Endothelial cell (in vitro differentiated cells): ENCODE measurements around the gene KCNA10. TPM values are rescaled to one million over a fixed set of nuclear protein-coding genes. Genes with fewer than 3 reads are reported as not detected.

Experiments used
- DNase-seq: peaks from one replicate; pipeline ENCODE4 v3.0.0; 2021; ENCODE audit warnings: low spot score
- H3K27ac Mint-ChIP-seq: one replicate; pipeline ENCODE4 v1.8.0; 2021; ENCODE audit warnings: mixed read lengths, inconsistent platforms; ENCODE audit not compliant: unreplicated experiment
- H3K27me3 Mint-ChIP-seq: one replicate; pipeline ENCODE4 v1.8.0; 2021; ENCODE audit warnings: mild to moderate bottlenecking, moderate library complexity, mixed read lengths, inconsistent platforms; ENCODE audit not compliant: unreplicated experiment
- H3K36me3 Mint-ChIP-seq: one replicate; pipeline ENCODE4 v1.8.0; 2021; ENCODE audit warnings: mild to moderate bottlenecking, low read depth, mixed read lengths, inconsistent platforms; ENCODE audit not compliant: unreplicated experiment
- H3K4me1 Mint-ChIP-seq: one replicate; pipeline ENCODE4 v1.8.0; 2021; ENCODE audit warnings: mild to moderate bottlenecking, mixed read lengths, inconsistent platforms; ENCODE audit not compliant: unreplicated experiment
- H3K4me3 Mint-ChIP-seq: one replicate; pipeline ENCODE4 v1.8.0; 2021; ENCODE audit warnings: mild to moderate bottlenecking, mixed read lengths, inconsistent platforms; ENCODE audit not compliant: unreplicated experiment
- H3K9me3 Mint-ChIP-seq: one replicate; pipeline ENCODE4 v1.8.0; 2021; ENCODE audit warnings: mixed read lengths, inconsistent platforms; ENCODE audit not compliant: unreplicated experiment
- total RNA-seq: library from RNA; stranded (reverse); fragmentation: NEBNext Ultra II Directional; extraction: Animal tissue kit (Norgen Biotek cat#: 25700); gene quantifications from one replicate; pipeline ENCODE4 v1.2.1, GENCODE V29; 2021; ENCODE audit not compliant: unreplicated experiment
- TF ChIP-seq, protein P1 (sequence below): fragments of 200-600 bp; sonication (generic); IDR thresholded peaks from one replicate; pipeline ENCODE4 v1.5.0; 2021; ENCODE audit warnings: antibody characterized with exemption; ENCODE audit not compliant: unreplicated experiment

Gene KCNA10
- total RNA-seq, 1 donor from 2014 or later, result not detected

GRCh38 chr1:110538921-110539320, 19.9 kb upstream of the KCNA10 start:
- Mint-ChIP-seq H3K27me3 (peaks cover 8% of the 10 kb centered on the region), H3K36me3 (no peaks in the 10 kb centered on the region), H3K4me1 (peaks cover 26% of the 10 kb centered on the region), H3K4me3 (no peak overlapping the region), H3K9me3 (no peaks in the 10 kb centered on the region), H3K27ac (no peak overlapping the region)
- TF ChIP-seq, protein P1, sequence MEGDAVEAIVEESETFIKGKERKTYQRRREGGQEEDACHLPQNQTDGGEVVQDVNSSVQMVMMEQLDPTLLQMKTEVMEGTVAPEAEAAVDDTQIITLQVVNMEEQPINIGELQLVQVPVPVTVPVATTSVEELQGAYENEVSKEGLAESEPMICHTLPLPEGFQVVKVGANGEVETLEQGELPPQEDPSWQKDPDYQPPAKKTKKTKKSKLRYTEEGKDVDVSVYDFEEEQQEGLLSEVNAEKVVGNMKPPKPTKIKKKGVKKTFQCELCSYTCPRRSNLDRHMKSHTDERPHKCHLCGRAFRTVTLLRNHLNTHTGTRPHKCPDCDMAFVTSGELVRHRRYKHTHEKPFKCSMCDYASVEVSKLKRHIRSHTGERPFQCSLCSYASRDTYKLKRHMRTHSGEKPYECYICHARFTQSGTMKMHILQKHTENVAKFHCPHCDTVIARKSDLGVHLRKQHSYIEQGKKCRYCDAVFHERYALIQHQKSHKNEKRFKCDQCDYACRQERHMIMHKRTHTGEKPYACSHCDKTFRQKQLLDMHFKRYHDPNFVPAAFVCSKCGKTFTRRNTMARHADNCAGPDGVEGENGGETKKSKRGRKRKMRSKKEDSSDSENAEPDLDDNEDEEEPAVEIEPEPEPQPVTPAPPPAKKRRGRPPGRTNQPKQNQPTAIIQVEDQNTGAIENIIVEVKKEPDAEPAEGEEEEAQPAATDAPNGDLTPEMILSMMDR, result no peak
- DNase-seq, result no peak

DNA sequence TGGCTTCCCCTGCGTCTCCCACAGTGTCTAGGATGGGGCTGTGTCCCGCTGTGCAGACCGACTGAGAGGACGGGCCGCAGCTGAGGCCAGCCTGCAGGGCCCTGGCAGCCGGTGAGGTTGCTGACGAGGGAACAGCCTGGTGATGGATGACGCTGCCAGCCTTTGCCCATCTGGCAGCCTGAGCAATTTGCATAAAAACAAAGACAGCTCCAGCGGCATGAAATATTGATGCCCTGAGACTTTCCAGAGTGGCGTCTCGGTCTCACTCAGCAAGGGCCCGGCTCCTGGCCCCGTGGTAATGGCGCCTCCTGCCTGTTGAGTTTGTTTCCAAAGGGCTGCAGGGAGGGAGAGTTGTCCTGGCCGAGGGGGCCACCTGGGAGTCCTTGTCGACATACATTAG, 19.1 kb upstream of the KCNA10 start:
- Mint-ChIP-seq H3K27ac (no peak overlapping the region), H3K27me3 (peaks cover 8% of the 10 kb centered on the region), H3K36me3 (no peaks in the 10 kb centered on the region), H3K4me1 (peaks cover 30% of the 10 kb centered on the region), H3K9me3 (no peaks in the 10 kb centered on the region), H3K4me3 (no peak overlapping the region)
- no peak for DNase-seq
- TF ChIP-seq, protein P1, result no peak

DNA sequence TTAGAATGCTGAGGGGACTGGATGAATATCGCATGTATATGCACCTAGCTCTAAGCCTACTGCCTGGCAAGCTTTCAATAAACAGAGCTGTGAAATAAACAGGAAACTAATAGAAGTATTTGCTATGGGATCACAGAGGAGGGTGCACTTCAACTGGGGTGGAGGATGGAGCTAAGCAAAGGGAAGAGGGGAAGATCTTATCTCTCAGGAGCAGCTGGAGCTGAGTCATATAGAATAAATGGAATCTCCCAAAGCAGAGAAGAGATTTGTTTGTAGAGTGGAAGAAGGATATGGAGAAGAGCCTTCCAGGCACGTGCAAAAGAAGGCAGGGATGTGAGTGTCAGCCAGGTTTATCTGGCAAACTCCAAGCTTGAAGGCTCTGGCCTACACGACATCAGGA, 17.0 kb upstream of the KCNA10 start:
- DNase-seq, result no peak
- Mint-ChIP-seq H3K36me3 (no peaks in the 10 kb centered on the region), H3K27me3 (peaks cover 8% of the 10 kb centered on the region), H3K4me3 (peak overlapping the region; percentile 5), H3K4me1 (peaks cover 30% of the 10 kb centered on the region), H3K9me3 (no peaks in the 10 kb centered on the region), H3K27ac (no peak overlapping the region)
- TF ChIP-seq, protein P1, result no peak

DNA sequence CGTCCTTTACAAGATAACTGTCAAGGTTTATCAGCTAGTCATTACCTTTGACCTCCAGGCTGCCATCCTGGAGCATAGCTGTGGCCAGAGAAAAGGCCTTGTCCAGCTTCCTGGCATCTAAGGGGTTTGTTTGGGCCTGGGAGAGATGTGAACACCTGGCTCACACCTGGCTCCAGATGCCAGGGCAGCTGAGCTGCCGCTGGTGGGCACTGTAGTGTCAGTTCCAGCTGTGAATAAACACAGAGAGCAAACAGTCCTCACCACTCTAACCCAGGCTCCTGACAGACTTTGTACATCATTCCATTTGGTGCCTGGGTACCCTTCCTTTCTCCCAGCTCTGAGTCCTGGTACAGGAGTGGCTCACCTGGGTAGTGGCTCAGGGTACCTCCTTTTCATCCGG, 14.3 kb upstream of the KCNA10 start:
- Mint-ChIP-seq H3K36me3 (no peaks in the 10 kb centered on the region), H3K9me3 (no peaks in the 10 kb centered on the region), H3K27ac (no peak overlapping the region), H3K4me1 (peaks cover 38% of the 10 kb centered on the region), H3K27me3 (peaks cover 11% of the 10 kb centered on the region), H3K4me3 (no peak overlapping the region)
- TF ChIP-seq, protein P1, result no peak
- DNase-seq, result no peak

DNA sequence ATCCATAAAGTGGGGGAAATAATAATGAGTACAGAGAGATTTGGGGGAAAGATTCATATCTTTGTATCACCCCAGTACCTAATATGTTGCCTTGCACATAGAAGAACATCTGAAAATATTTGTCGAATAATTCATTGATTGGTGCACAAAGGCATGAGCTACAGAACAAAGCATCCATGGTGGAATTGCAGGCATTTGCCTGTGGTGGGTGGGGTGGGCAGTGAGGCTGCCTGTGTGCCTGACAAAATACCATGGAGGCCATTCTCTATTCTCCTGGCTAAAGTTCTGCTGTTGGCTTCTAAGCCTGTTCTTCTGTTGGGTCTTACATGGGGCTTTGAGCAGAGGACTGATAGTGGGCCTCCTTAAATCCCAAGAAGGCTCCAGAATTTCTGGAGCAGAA, 10.0 kb upstream of the KCNA10 start:
- TF ChIP-seq, protein P1, result no peak
- Mint-ChIP-seq H3K9me3 (no peaks in the 10 kb centered on the region), H3K27me3 (peaks cover 3% of the 10 kb centered on the region), H3K27ac (no peak overlapping the region), H3K36me3 (no peaks in the 10 kb centered on the region), H3K4me3 (no peak overlapping the region), H3K4me1 (peaks cover 12% of the 10 kb centered on the region)
- DNase-seq, result no peak
